Trophoblast cell (in vitro differentiated cells and primary cell): ENCODE results near the gene CFAP97D1.
A peak's percentile ranks its signal among the peaks of the same experiment; 100 is the strongest.

Experiments used
- DNase-seq, 2 donors: peaks; one replicate each; pipeline ENCODE4 v3.0.0-alpha.2; 2016
- H2AFZ ChIP-seq: 2 replicates; pipeline ENCODE4 v1.6.1; 2013; ENCODE audit warnings: low read length, moderate library complexity, mild to moderate bottlenecking; ENCODE audit not compliant: insufficient read depth, poor library complexity
- H2AK5ac ChIP-seq: 2 replicates; pipeline ENCODE4 v1.6.1; 2013; ENCODE audit warnings: mild to moderate bottlenecking, low read length
- H2BK120ac ChIP-seq: 2 replicates; pipeline ENCODE4 v1.6.1; 2013; ENCODE audit warnings: low read length, mild to moderate bottlenecking, moderate library complexity; ENCODE audit not compliant: insufficient read depth, poor library complexity
- H2BK12ac ChIP-seq: 2 replicates; pipeline ENCODE4 v1.6.1; 2013; ENCODE audit warnings: mild to moderate bottlenecking, low read length, moderate library complexity
- H2BK5ac ChIP-seq: 2 replicates; pipeline ENCODE4 v1.6.1; 2013; ENCODE audit warnings: low read length, low read depth, moderate library complexity, mild to moderate bottlenecking; ENCODE audit not compliant: poor library complexity
- H3K14ac ChIP-seq: 2 replicates; pipeline ENCODE4 v1.6.1; 2013; ENCODE audit warnings: mild to moderate bottlenecking, low read length
- H3K18ac ChIP-seq: 2 replicates; pipeline ENCODE4 v1.6.1; 2013; ENCODE audit warnings: mild to moderate bottlenecking, low read length
- H3K23ac ChIP-seq: 2 replicates; pipeline ENCODE4 v1.6.1; 2013; ENCODE audit warnings: low read length
- H3K27ac ChIP-seq: 2 replicates; pipeline ENCODE4 v1.5.1; 2013; ENCODE audit warnings: low read depth, mild to moderate bottlenecking, inconsistent platforms, low read length, moderate library complexity
- H3K27me3 ChIP-seq: 2 replicates; pipeline ENCODE4 v1.6.1; 2013; ENCODE audit warnings: inconsistent platforms, mild to moderate bottlenecking, low read length, moderate library complexity; ENCODE audit not compliant: insufficient read depth
- H3K36me3 ChIP-seq, 2 experiments: 1 replicate in 1 of 2; 2 replicates in 1 of 2; pipeline ENCODE4 v1.6.1; 2013; ENCODE audit warnings: low read length in 2 of 2, mild to moderate bottlenecking in 2 of 2, moderate library complexity in 1 of 2; ENCODE audit not compliant: insufficient read depth in 2 of 2, control insufficient read depth in 1 of 2
- H3K4ac ChIP-seq: 2 replicates; pipeline ENCODE4 v1.6.1; 2013; ENCODE audit warnings: low read depth, mild to moderate bottlenecking, low read length, moderate library complexity
- H3K4me1 ChIP-seq, 2 experiments: 1 replicate in 1 of 2; 2 replicates in 1 of 2; pipeline ENCODE4 v1.6.1; 2013; ENCODE audit warnings: low read length in 2 of 2, mild to moderate bottlenecking in 2 of 2, moderate library complexity in 1 of 2; ENCODE audit not compliant: insufficient read depth in 2 of 2, control insufficient read depth in 1 of 2
- H3K4me2 ChIP-seq: 2 replicates; pipeline ENCODE4 v1.6.1; 2013; ENCODE audit warnings: inconsistent platforms, mild to moderate bottlenecking, low read length, moderate library complexity
- H3K4me3 ChIP-seq: 2 replicates; pipeline ENCODE4 v1.5.1; 2013; ENCODE audit warnings: mild to moderate bottlenecking, low read depth, low read length, inconsistent platforms
- H3K79me1 ChIP-seq: one replicate; pipeline ENCODE4 v1.6.1; 2013; ENCODE audit warnings: low read length
- H3K79me2 ChIP-seq: 2 replicates; pipeline ENCODE4 v1.6.1; 2013; ENCODE audit warnings: low read length, mild to moderate bottlenecking; ENCODE audit not compliant: control insufficient read depth, insufficient read depth, poor library complexity
- H3K9ac ChIP-seq: 2 replicates; pipeline ENCODE4 v1.6.1; 2013; ENCODE audit warnings: mild to moderate bottlenecking, low read length
- H3K9me3 ChIP-seq: 2 replicates; pipeline ENCODE4 v1.6.1; 2013; ENCODE audit warnings: low read depth, mild to moderate bottlenecking, control low read depth, inconsistent platforms, low read length; ENCODE audit not compliant: insufficient read depth
- H4K12ac ChIP-seq: 2 replicates; pipeline ENCODE4 v1.6.1; 2013; ENCODE audit warnings: low read depth, mild to moderate bottlenecking, low read length, moderate library complexity
- H4K8ac ChIP-seq: 2 replicates; pipeline ENCODE4 v1.6.1; 2013; ENCODE audit warnings: low read depth, mild to moderate bottlenecking, low read length, moderate library complexity
- H4K91ac ChIP-seq: one replicate; pipeline ENCODE4 v1.6.1; 2013; ENCODE audit warnings: low read depth, mild to moderate bottlenecking, low read length, moderate library complexity
- WGBS: extraction: QIAGEN DNeasy Blood & Tissue Kit; methylation state at CpG from one replicate; pipeline ENCODE4 v1.1.7; 2013; ENCODE audit warnings: missing lambda C conversion rate; ENCODE audit not compliant: insufficient read length, insufficient coverage; ENCODE audit errors: extremely low coverage; 5-methylcytosine and 5-hydroxymethylcytosine counted together

Gene CFAP97D1

GRCh38 chr17:43755389-43755875, 24.8 kb upstream of the CFAP97D1 start:
- H2BK12ac ChIP-seq = no peak overlapping the region
- no peak overlapping the region for H4K12ac ChIP-seq
- no peak overlapping the region for H3K9ac ChIP-seq
- H3K18ac ChIP-seq = no peak overlapping the region
- H2AFZ ChIP-seq = peak overlapping the region; percentile 60
- H3K79me2 ChIP-seq = no peaks in the 10 kb centered on the region
- WGBS = no CpG with 5 or more reads among the region's 60 CpGs
- no peaks in the 10 kb centered on the region for H3K36me3 ChIP-seq
- no peak overlapping the region for H2BK120ac ChIP-seq
- H3K4ac ChIP-seq = no peak overlapping the region
- H3K14ac ChIP-seq = no peak overlapping the region
- no peak overlapping the region for H2AK5ac ChIP-seq
- no peak overlapping the region for H4K91ac ChIP-seq
- no peaks in the 10 kb centered on the region for H3K79me1 ChIP-seq
- H3K23ac ChIP-seq = no peak overlapping the region
- H3K27me3 ChIP-seq = peaks cover 21% of the 10 kb centered on the region
- no peaks in the 10 kb centered on the region for H3K9me3 ChIP-seq
- peaks cover 6 to 8% of the 10 kb centered on the region in 2 experiments for H3K4me1 ChIP-seq
- peak overlapping the region; percentile 16 for H3K4me3 ChIP-seq
- peak overlapping the region; percentile 64 for H3K4me2 ChIP-seq
- no peak overlapping the region for H2BK5ac ChIP-seq
- peak in 1 of 2 donors; percentile 26 for DNase-seq
- H4K8ac ChIP-seq = no peak overlapping the region
- no peak overlapping the region for H3K27ac ChIP-seq

DNA sequence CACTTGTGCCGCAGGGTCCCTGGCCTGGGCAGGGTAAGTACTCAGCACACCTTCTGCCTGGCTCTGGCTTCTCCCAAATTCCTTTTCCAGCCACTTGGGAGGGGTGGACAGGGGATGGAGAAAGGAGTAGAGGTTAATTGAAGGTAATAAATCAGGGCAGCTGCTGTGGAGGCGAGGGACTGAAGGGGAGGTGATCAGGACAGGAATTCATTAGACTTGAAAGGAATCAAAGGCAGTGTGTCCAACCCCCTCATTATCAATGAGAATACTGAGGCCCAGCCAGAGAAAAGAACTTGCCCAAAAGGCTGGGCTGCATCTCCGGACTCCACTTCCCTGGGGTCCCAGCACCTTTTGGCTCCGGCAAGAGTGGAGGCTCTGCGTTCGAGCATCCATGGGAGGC, 24.0 kb upstream of the CFAP97D1 start:
- Histone ChIP-seq H2AFZ (no peak overlapping the region), H3K36me3 (no peaks in the 10 kb centered on the region), H3K27ac (no peak overlapping the region), H3K4ac (no peak overlapping the region), H3K79me1 (no peaks in the 10 kb centered on the region), H3K4me3 (no peak overlapping the region), H4K12ac (no peak overlapping the region), H3K79me2 (no peaks in the 10 kb centered on the region), H2AK5ac (no peak overlapping the region), H3K18ac (no peak overlapping the region), H4K91ac (no peak overlapping the region), H2BK12ac (no peak overlapping the region), H2BK5ac (no peak overlapping the region), H3K4me1 (peaks cover 6 to 8% of the 10 kb centered on the region in 2 experiments), H3K9ac (no peak overlapping the region), H3K27me3 (peaks cover 21% of the 10 kb centered on the region), H3K9me3 (no peaks in the 10 kb centered on the region), H3K4me2 (no peak overlapping the region), H4K8ac (no peak overlapping the region), H3K23ac (no peak overlapping the region), H3K14ac (no peak overlapping the region), H2BK120ac (no peak overlapping the region)
- no CpG with 5 or more reads among the region's 6 CpGs for WGBS
- no peak for DNase-seq

DNA sequence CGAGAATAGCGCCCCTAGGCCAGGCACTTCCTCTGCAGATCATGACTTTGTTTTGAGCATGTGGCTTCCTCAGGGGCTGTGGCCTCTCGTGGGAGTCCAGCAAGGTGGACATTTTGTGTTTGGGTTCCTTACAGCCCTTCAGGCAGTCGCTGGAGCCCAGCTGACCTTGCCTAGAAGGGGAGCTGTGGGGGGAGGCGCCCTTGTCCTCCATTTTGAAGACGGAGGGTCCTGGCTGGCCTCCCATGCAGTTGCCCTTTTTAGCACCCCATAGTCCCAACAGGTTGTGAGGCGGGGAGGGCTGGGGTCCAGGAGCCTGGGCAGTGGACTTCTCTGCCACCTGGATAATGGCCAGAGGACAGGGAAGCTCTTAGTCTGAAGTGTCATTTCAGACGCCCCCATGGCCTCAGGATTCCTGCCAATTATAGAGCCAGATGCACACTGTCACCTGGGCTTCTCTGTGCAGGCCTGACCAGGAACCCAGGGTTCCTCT, 23.0 kb upstream of the CFAP97D1 start:
- H3K4ac ChIP-seq = no peak overlapping the region
- no peak overlapping the region for H3K18ac ChIP-seq
- peaks cover 6 to 8% of the 10 kb centered on the region in 2 experiments for H3K4me1 ChIP-seq
- H3K27me3 ChIP-seq = peaks cover 21% of the 10 kb centered on the region
- no peak overlapping the region for H2AK5ac ChIP-seq
- no peak overlapping the region for H2BK5ac ChIP-seq
- H4K8ac ChIP-seq = no peak overlapping the region
- no peak for DNase-seq
- H3K4me2 ChIP-seq = no peak overlapping the region
- no peak overlapping the region for H2BK120ac ChIP-seq
- H3K27ac ChIP-seq = no peak overlapping the region
- H2AFZ ChIP-seq = no peak overlapping the region
- WGBS = no CpG with 5 or more reads among the region's 8 CpGs
- no peak overlapping the region for H3K14ac ChIP-seq
- no peak overlapping the region for H4K91ac ChIP-seq
- H3K9ac ChIP-seq = no peak overlapping the region
- no peak overlapping the region for H2BK12ac ChIP-seq
- no peak overlapping the region for H4K12ac ChIP-seq
- H3K79me2 ChIP-seq = no peaks in the 10 kb centered on the region
- no peak overlapping the region for H3K4me3 ChIP-seq
- no peaks in the 10 kb centered on the region for H3K79me1 ChIP-seq
- no peak overlapping the region for H3K23ac ChIP-seq
- H3K9me3 ChIP-seq = no peaks in the 10 kb centered on the region
- H3K36me3 ChIP-seq = no peaks in the 10 kb centered on the region

DNA sequence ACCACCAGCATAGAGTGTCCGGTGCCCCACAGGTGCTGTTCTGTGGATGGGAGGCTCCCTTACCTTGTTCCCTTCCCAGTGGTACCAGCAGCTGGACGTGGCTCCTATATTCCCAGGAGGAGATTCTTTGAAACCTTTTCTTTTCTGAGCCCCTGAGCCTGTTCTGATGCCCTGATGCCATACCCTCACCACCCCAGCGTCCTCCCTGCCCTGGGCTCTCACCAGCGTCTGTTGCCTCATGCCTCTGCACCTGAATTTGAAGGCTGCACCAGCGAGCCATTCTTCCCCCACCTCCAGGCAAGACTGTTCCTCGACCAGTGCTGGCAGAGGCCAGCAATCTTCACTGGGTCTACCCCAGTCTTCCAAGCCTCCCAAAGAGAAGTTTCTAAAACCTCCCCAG, 22.1 kb upstream of the CFAP97D1 start:
- no peak overlapping the region for H3K4me2 ChIP-seq
- WGBS = no CpG with 5 or more reads among the region's 6 CpGs
- no peak for DNase-seq
- H3K4me1 ChIP-seq = peaks cover 6 to 8% of the 10 kb centered on the region in 2 experiments
- H3K27ac ChIP-seq = no peak overlapping the region
- H3K4me3 ChIP-seq = no peak overlapping the region
- no peak overlapping the region for H4K8ac ChIP-seq
- H2AK5ac ChIP-seq = no peak overlapping the region
- no peak overlapping the region for H2BK120ac ChIP-seq
- H4K91ac ChIP-seq = no peak overlapping the region
- H2BK5ac ChIP-seq = no peak overlapping the region
- H2AFZ ChIP-seq = no peak overlapping the region
- no peaks in the 10 kb centered on the region for H3K79me1 ChIP-seq
- no peak overlapping the region for H3K9ac ChIP-seq
- H3K9me3 ChIP-seq = no peaks in the 10 kb centered on the region
- H3K23ac ChIP-seq = no peak overlapping the region
- no peak overlapping the region for H3K4ac ChIP-seq
- no peak overlapping the region for H3K18ac ChIP-seq
- H3K14ac ChIP-seq = no peak overlapping the region
- no peaks in the 10 kb centered on the region for H3K79me2 ChIP-seq
- H2BK12ac ChIP-seq = no peak overlapping the region
- H4K12ac ChIP-seq = no peak overlapping the region
- H3K36me3 ChIP-seq = no peaks in the 10 kb centered on the region
- peaks cover 21% of the 10 kb centered on the region for H3K27me3 ChIP-seq
